HG02884 (cell line): ENCODE data around the gene ABI3BP.

Experiments used
- ATAC-seq: cut with Tn5 transposase; IDR thresholded peaks from one replicate; pipeline ENCODE4 v1.9.1; 2021; ENCODE audit warnings: mild to moderate bottlenecking, moderate library complexity; ENCODE audit not compliant: unreplicated experiment

The ABI3BP gene

DNA sequence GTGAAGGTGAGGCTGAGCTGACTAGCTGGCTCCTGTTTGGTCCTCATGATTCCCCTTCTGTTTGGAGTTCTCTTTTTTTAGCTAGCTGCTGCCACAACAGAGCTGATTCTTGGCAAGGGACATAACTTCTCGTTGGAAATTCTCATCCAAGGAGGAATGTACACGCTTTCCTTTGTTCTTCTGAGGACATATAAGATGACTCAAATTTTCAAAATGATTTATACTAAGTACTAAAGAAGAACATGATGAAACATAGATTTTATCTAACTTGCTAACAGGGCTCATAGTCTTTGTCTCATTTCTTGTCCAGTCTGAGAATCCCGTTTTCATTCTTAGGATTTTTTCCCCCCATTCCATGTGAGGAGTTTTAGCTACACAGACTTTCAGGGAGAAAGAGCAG lies 286.9 kb downstream of the ABI3BP start:
- no peak for ATAC-seq

DNA sequence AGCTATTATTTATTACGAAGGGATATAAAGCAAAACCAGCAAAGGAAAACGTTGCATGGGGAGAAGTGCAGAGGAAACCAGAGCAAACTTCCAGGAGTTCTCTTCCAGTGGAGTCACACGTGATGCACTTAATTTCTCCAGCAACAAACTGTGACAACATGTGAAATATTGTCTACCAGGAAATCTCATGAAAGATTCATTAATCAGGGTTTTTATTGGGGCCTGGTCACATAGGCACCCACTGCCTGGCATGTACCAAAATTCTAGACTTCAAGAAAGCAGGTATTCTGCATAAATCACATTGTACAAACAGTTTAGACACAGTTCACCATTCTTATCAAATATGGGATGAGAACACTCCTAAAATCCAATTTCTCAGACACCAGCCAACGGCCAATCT lies 289.4 kb downstream of the ABI3BP start:
- no peak for ATAC-seq

DNA sequence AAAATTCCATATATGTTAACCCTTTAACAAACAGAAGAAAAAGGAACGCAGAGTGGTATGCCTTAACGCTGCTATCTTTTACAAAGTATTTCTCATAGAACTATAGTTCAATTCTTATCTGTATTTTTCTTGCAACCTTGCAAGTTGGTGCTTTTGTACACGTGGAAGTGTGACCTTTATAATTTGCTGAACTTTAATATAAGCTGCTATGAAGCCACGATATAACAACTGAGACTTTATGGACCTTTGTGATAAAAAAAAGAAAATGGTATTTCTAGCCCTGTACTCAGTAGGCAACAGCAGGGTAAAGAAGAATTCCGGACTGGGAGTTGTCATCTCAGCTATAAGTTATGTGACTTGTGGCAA lies 290.3 kb downstream of the ABI3BP start:
- ATAC-seq: no peak

DNA sequence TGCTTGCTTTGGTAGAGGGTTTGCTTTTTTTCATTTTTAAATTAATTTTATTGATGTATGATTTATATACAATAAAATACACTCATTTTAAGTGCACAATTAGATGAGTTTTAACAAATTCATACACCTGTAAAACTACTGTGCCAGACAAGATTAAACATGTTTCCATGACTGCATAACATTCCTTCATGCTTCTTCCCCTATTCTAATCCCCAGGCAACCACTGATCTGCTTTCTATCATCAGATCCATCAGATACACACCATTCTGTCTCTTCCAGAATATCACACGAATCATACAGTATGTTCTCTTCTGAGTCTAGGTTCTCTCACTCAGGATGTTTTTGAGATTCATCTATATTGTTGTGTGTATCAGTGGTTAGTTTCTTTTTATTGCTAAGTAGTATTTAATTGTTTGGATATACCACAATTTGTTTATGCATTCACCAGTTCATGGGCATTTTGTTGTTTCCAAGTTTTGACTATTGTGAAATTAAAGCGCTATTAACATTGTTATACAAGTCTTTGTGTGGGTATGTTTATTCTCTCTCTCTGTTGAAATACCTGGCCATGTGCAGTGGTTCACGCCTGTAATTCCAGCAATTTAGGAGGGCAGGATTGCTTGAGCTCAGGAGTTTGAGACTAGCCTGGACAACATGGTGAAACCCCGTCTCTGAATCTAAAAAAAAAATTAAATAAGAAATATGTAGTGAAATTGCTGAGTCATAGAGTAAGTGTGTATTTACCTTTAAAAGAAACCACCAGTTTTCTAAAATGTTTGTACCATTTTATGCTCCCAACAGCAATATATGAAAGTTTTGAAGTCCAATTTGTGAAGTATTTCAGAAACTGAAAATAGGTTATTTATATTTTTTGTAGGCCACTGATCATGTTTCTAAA lies 290.9 kb downstream of the ABI3BP start:
- ATAC-seq: no peak

DNA sequence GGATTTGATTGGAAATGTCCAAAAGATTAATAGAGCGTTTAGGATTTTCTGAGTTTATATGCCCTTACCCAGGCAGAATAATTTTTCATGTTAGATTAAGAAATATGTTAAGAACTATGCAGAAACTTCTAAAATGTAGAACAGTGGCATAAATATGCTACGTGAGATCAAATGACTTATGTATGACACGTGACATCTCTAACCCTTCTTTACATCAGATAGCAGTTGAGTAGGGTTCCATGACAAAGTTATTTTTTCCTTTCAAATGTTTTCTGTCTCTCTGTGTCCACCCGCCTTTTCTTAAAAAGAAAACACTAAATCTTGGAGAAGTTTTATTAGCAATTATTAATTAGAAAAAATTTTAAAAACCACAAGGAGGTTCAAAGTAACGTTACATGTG lies 292.5 kb downstream of the ABI3BP start:
- no peak for ATAC-seq
